Measurements from ENCODE around the gene IQSEC3. TPM values are rescaled to one million over a fixed set of nuclear protein-coding genes. Genes with fewer than 3 reads are reported as not detected.
"Not testable (repeated sequence)": the region's sequence is repeated elsewhere in the genome, so short reads cannot be mapped to it uniquely, and the experiment has no call there.

IQSEC3 gene
- total RNA-seq: under 1 TPM; 0.02 to 0.36 (median 0.07) TPM

- peaks cover 5 to 19% (median 8%) of the 10 kb centered on the region in 3 donors for H3K27me3 ChIP-seq
- intact Hi-C loops (cut with DNase I; ENCODE audit: low total_unique reads); H3K36me3 ChIP-seq; DNase-seq; H3K4me3 ChIP-seq; H3K9me3 ChIP-seq; H3K4me1 ChIP-seq; H3K27ac ChIP-seq; in situ Hi-C loops (cut with MboI; ENCODE audit: low sequenced_read_pairs in 4 of 4); ATAC-seq: not testable (repeated sequence)
These were observed at the start of gene IQSEC3 for GRCh38 chr12:66428-66781. Gene IQSEC3 (plus strand): TSS chr12:66767. CDS start chr12:66883, 116 bp downstream.

GRCh38 chr12:17370-18340, 48.9 kb upstream of the IQSEC3 start:
- H3K4me3 ChIP-seq; in situ Hi-C loops (cut with MboI; ENCODE audit: low sequenced_read_pairs in 4 of 4); ATAC-seq; H3K27ac ChIP-seq; H3K9me3 ChIP-seq; intact Hi-C loops (cut with DNase I; ENCODE audit: low total_unique reads); H3K27me3 ChIP-seq; DNase-seq: not testable (repeated sequence)
- Histone ChIP-seq H3K4me1 (peaks cover 10 to 13% of the 10 kb centered on the region in 2 donors), H3K36me3 (peaks cover 0 to 20% of the 10 kb centered on the region in 2 donors)

- H3K27me3 ChIP-seq; DNase-seq; H3K9me3 ChIP-seq; in situ Hi-C loops (cut with MboI; ENCODE audit: low sequenced_read_pairs in 4 of 4); H3K4me1 ChIP-seq; H3K4me3 ChIP-seq; intact Hi-C loops (cut with DNase I; ENCODE audit: low total_unique reads); H3K27ac ChIP-seq; ATAC-seq: not testable (repeated sequence)
- peaks cover 0 to 20% of the 10 kb centered on the region in 2 donors for H3K36me3 ChIP-seq
These were observed 47.6 kb upstream of the IQSEC3 start for GRCh38 chr12:18821-19567.

- H3K4me1 ChIP-seq; H3K4me3 ChIP-seq; H3K27me3 ChIP-seq; in situ Hi-C loops (cut with MboI; ENCODE audit: low sequenced_read_pairs in 4 of 4); DNase-seq; H3K27ac ChIP-seq; ATAC-seq; H3K9me3 ChIP-seq; intact Hi-C loops (cut with DNase I; ENCODE audit: low total_unique reads): not testable (repeated sequence)
- H3K36me3 ChIP-seq: peaks cover 0 to 20% of the 10 kb centered on the region in 2 donors
These were observed 46.7 kb upstream of the IQSEC3 start for GRCh38 chr12:19906-20305.

GRCh38 chr12:20757-21156, 45.8 kb upstream of the IQSEC3 start:
- Histone ChIP-seq H3K27ac (no peak overlapping the region), H3K9me3 (no peaks in the 10 kb centered on the region), H3K36me3 (peaks cover 0 to 20% of the 10 kb centered on the region in 2 donors), H3K4me3 (no peak overlapping the region), H3K4me1 (no peaks in the 10 kb centered on the region), H3K27me3 (no peaks in the 10 kb centered on the region)
- TF ChIP-seq POLR2A (IDR thresholded peaks at IDR 0.05): no peak
- TF ChIP-seq CTCF (IDR thresholded peaks at IDR 0.05 in 4 of 5, conservative IDR thresholded peaks at IDR 0.05 in 1 of 5): no peak
- in situ Hi-C loops (cut with MboI; ENCODE audit: low sequenced_read_pairs in 4 of 4): no loop called here
- intact Hi-C loops (cut with DNase I; ENCODE audit: low total_unique reads): no loop called here
- DNase-seq (no peak), ATAC-seq (no peak)

- in situ Hi-C loops (cut with MboI; ENCODE audit: low sequenced_read_pairs in 4 of 4) (no loop called here), intact Hi-C loops (cut with DNase I; ENCODE audit: low total_unique reads) (no loop called here)
- H3K36me3 ChIP-seq: peaks cover 0 to 19% of the 10 kb centered on the region in 2 donors
- ATAC-seq: no peak
- no peak for TF ChIP-seq CTCF (IDR thresholded peaks at IDR 0.05 in 4 of 5, conservative IDR thresholded peaks at IDR 0.05 in 1 of 5)
- no peak for TF ChIP-seq POLR2A (IDR thresholded peaks at IDR 0.05)
- H3K9me3 ChIP-seq: no peaks in the 10 kb centered on the region
- no peak for DNase-seq
- no peaks in the 10 kb centered on the region for H3K4me1 ChIP-seq
- H3K27ac ChIP-seq: no peak overlapping the region
- H3K27me3 ChIP-seq: no peaks in the 10 kb centered on the region
- no peak overlapping the region for H3K4me3 ChIP-seq
These were observed 45.0 kb upstream of the IQSEC3 start for GRCh38 chr12:21301-22189.
